ENCODE results near the gene ZNF536.

DNA sequence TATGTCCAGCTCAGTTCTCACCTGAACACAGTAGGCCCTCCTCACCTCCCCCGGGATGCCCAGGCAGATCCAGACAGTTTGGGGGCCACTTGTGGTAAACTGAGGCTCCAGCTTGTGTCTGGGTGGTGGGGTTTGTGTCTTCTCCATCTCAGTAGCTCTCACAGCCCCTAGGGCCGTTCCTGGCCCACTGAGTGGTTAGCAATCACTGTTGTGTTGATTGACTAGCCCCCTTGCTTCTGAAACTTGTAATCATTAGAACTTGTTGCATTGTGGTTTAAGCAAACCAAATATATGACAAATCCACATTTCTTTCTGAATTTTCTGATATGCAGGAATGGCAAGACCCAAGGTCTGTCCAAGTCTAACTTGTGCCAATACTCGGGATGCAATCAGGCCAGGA lies 13.9 kb upstream of the ZNF536 start:
- TF ChIP-seq POLR2A (IDR thresholded peaks at IDR 0.05) = no peak
- TF ChIP-seq, protein P1, sequence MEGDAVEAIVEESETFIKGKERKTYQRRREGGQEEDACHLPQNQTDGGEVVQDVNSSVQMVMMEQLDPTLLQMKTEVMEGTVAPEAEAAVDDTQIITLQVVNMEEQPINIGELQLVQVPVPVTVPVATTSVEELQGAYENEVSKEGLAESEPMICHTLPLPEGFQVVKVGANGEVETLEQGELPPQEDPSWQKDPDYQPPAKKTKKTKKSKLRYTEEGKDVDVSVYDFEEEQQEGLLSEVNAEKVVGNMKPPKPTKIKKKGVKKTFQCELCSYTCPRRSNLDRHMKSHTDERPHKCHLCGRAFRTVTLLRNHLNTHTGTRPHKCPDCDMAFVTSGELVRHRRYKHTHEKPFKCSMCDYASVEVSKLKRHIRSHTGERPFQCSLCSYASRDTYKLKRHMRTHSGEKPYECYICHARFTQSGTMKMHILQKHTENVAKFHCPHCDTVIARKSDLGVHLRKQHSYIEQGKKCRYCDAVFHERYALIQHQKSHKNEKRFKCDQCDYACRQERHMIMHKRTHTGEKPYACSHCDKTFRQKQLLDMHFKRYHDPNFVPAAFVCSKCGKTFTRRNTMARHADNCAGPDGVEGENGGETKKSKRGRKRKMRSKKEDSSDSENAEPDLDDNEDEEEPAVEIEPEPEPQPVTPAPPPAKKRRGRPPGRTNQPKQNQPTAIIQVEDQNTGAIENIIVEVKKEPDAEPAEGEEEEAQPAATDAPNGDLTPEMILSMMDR (IDR thresholded peaks at IDR 0.05) = no peak

Data from right lobe of liver (tissue), 4 donors.